ENCODE data around the gene SMPD3.

DNA sequence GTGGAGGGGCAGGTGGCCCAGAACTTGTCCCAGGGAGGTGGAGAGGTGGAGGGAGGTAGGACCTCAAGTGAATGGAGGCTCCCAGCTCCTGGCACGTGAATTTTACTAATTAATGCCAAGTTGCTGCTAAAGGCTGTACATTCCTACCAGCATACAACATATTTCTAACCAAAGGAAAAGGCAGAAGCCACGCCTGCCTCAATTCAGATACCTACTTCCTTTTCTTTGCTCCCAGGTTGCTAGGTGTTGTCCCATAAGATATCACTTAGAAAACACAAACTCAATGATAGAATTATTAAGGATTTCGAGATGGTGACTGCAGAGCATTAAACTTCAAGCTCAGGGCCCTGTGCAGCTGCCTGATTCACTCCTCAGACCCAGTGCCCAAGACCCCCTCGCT lies 20.5 kb upstream of the SMPD3 start:
- TF ChIP-seq, protein P1, sequence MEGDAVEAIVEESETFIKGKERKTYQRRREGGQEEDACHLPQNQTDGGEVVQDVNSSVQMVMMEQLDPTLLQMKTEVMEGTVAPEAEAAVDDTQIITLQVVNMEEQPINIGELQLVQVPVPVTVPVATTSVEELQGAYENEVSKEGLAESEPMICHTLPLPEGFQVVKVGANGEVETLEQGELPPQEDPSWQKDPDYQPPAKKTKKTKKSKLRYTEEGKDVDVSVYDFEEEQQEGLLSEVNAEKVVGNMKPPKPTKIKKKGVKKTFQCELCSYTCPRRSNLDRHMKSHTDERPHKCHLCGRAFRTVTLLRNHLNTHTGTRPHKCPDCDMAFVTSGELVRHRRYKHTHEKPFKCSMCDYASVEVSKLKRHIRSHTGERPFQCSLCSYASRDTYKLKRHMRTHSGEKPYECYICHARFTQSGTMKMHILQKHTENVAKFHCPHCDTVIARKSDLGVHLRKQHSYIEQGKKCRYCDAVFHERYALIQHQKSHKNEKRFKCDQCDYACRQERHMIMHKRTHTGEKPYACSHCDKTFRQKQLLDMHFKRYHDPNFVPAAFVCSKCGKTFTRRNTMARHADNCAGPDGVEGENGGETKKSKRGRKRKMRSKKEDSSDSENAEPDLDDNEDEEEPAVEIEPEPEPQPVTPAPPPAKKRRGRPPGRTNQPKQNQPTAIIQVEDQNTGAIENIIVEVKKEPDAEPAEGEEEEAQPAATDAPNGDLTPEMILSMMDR (IDR thresholded peaks at IDR 0.05) = no peak
- no peak for TF ChIP-seq POLR2A (IDR thresholded peaks at IDR 0.05)
